Hepatocyte (in vitro differentiated cells): ENCODE data around the gene IFNL1. TPM values are rescaled to one million over a fixed set of nuclear protein-coding genes. Genes with fewer than 3 reads are reported as not detected.
"Not testable (repeated sequence)": the region's sequence is repeated elsewhere in the genome, so short reads cannot be mapped to it uniquely, and the experiment has no call there.

Experiments used
- DNase-seq: peaks from one replicate; pipeline ENCODE4 v3.0.0-alpha.2; 2016; ENCODE audit warnings: low spot score
- H2AFZ ChIP-seq: fragments of 200-600 bp; sonication (generic); 2 replicates; pipeline ENCODE4 v1.6.0; 2016; ENCODE audit warnings: antibody characterized with exemption, mild to moderate bottlenecking
- H3K27ac ChIP-seq: fragments of 200-600 bp; sonication (generic); 2 replicates; pipeline ENCODE4 v1.5.1; 2016; ENCODE audit warnings: mild to moderate bottlenecking
- H3K27me3 ChIP-seq: fragments of 200-600 bp; sonication (generic); 2 replicates; pipeline ENCODE4 v1.6.1; 2016
- H3K36me3 ChIP-seq: fragments of 200-600 bp; sonication (generic); replicated peaks from 2 replicates; pipeline ENCODE4 v1.5.1; 2016; ENCODE audit warnings: low read depth; ENCODE audit not compliant: insufficient read depth
- H3K4me1 ChIP-seq: fragments of 200-600 bp; sonication (generic); 2 replicates; pipeline ENCODE4 v1.5.1; 2016; ENCODE audit warnings: mild to moderate bottlenecking, moderate library complexity; ENCODE audit not compliant: insufficient read depth
- H3K4me2 ChIP-seq: fragments of 200-600 bp; sonication (generic); 2 replicates; pipeline ENCODE4 v1.6.0; 2016
- H3K4me3 ChIP-seq: fragments of 200-600 bp; sonication (generic); 2 replicates; pipeline ENCODE4 v1.5.1; 2016; ENCODE audit warnings: mild to moderate bottlenecking
- H3K79me2 ChIP-seq: fragments of 200-600 bp; sonication (generic); 2 replicates; pipeline ENCODE4 v1.6.0; 2017; ENCODE audit warnings: mild to moderate bottlenecking
- H3K9me2 ChIP-seq: fragments of 200-600 bp; sonication (generic); replicated peaks from 2 replicates; pipeline ENCODE4 v1.6.0; 2017; ENCODE audit warnings: mild to moderate bottlenecking; ENCODE audit not compliant: insufficient read depth
- H3K9me3 ChIP-seq: fragments of 200-600 bp; sonication (generic); 2 replicates; pipeline ENCODE4 v1.5.1; 2016; ENCODE audit warnings: low read depth, mild to moderate bottlenecking
- H4K20me1 ChIP-seq: fragments of 200-600 bp; sonication (generic); 2 replicates; pipeline ENCODE4 v1.6.0; 2016; ENCODE audit warnings: mild to moderate bottlenecking; ENCODE audit not compliant: insufficient read depth, poor library complexity, severe bottlenecking
- EZH2 ChIP-seq: fragments of 200-600 bp; sonication (generic); IDR thresholded peaks from 2 replicates; pipeline ENCODE4 v1.6.1; 2016; ENCODE audit warnings: antibody characterized with exemption, mild to moderate bottlenecking, borderline replicate concordance
- EZH2phosphoT487 ChIP-seq: fragments of 200-600 bp; sonication (generic); IDR thresholded peaks from one replicate; pipeline ENCODE4 v1.6.1; 2018; ENCODE audit warnings: antibody characterized with exemption, mild to moderate bottlenecking, low read depth, moderate library complexity; ENCODE audit not compliant: unreplicated experiment, severe bottlenecking
- WGBS: methylation state at CpG from one replicate; pipeline ENCODE4 v1.1.6; 2016; ENCODE audit warnings: low lambda C conversion rate; ENCODE audit errors: missing lambda C conversion rate; 5-methylcytosine and 5-hydroxymethylcytosine counted together
- polyA plus RNA-seq: library from polyadenylated mRNA; unstranded; fragments of >200 nt; fragmentation: Nextera tagmentation; extraction: Ambion mirVana; gene quantifications from 2 replicates; pipeline ENCODE4 v1.2.1, GENCODE V29; 2016
- total RNA-seq: library from RNA; depleted of rRNA; stranded (reverse); fragments of >200 nt; gene quantifications from 2 replicates; pipeline ENCODE4 v1.2.3, GENCODE V29; 2014
- TF ChIP-seq, protein P1 (sequence below): fragments of 200-600 bp; sonication (generic); IDR thresholded peaks from 2 replicates; pipeline ENCODE4 v1.5.1; 2016; ENCODE audit warnings: antibody characterized with exemption, mild to moderate bottlenecking; ENCODE audit not compliant: poor library complexity

The IFNL1 gene
- total and polyA plus RNA-seq, 2 experiments from 2014 or later = not detected

GRCh38 chr19:39307822-39308530 lies 11.8 kb downstream of the IFNL1 start:
- Histone ChIP-seq H3K27me3 (peaks cover 13% of the 10 kb centered on the region), H3K27ac (no peak overlapping the region), H4K20me1 (no peaks in the 10 kb centered on the region), H3K4me2 (peak overlapping the region; percentile 89), H2AFZ (peak overlapping the region; percentile 62), H3K36me3 (no peaks in the 10 kb centered on the region), H3K9me2 (no peaks in the 10 kb centered on the region), H3K4me1 (peaks cover 44% of the 10 kb centered on the region), H3K79me2 (no peaks in the 10 kb centered on the region), H3K4me3 (peak overlapping the region; percentile 1), H3K9me3 (no peaks in the 10 kb centered on the region)
- DNase-seq = peak; percentile 45
- WGBS = 14% methylated on average over 72 of the region's 82 CpGs
- peak; percentile 38 for TF ChIP-seq EZH2phosphoT487
- TF ChIP-seq EZH2 = peak; percentile 73
- TF ChIP-seq, protein P1, sequence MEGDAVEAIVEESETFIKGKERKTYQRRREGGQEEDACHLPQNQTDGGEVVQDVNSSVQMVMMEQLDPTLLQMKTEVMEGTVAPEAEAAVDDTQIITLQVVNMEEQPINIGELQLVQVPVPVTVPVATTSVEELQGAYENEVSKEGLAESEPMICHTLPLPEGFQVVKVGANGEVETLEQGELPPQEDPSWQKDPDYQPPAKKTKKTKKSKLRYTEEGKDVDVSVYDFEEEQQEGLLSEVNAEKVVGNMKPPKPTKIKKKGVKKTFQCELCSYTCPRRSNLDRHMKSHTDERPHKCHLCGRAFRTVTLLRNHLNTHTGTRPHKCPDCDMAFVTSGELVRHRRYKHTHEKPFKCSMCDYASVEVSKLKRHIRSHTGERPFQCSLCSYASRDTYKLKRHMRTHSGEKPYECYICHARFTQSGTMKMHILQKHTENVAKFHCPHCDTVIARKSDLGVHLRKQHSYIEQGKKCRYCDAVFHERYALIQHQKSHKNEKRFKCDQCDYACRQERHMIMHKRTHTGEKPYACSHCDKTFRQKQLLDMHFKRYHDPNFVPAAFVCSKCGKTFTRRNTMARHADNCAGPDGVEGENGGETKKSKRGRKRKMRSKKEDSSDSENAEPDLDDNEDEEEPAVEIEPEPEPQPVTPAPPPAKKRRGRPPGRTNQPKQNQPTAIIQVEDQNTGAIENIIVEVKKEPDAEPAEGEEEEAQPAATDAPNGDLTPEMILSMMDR = peak; percentile 15

GRCh38 chr19:39308531-39309304 lies 12.5 kb downstream of the IFNL1 start:
- 68% methylated on average over 12 of the region's 18 CpGs for WGBS
- Histone ChIP-seq H3K9me2 (no peaks in the 10 kb centered on the region), H3K4me2 (peak overlapping the region; percentile 89), H4K20me1 (no peaks in the 10 kb centered on the region), H3K4me3 (no peak overlapping the region), H3K27ac (no peak overlapping the region), H3K36me3 (no peaks in the 10 kb centered on the region), H2AFZ (no peak overlapping the region), H3K4me1 (peaks cover 40% of the 10 kb centered on the region), H3K9me3 (no peaks in the 10 kb centered on the region), H3K79me2 (no peaks in the 10 kb centered on the region), H3K27me3 (peaks cover 13% of the 10 kb centered on the region)
- TF ChIP-seq EZH2 = no peak
- no peak for TF ChIP-seq EZH2phosphoT487
- TF ChIP-seq, protein P1 = no peak
- DNase-seq = peak; percentile 60

GRCh38 chr19:39309305-39309670 lies 13.1 kb downstream of the IFNL1 start:
- not testable (repeated sequence) for H3K4me2 ChIP-seq, H3K9me3 ChIP-seq, H3K9me2 ChIP-seq, DNase-seq, H3K27ac ChIP-seq, H4K20me1 ChIP-seq, H2AFZ ChIP-seq, H3K4me3 ChIP-seq, H3K36me3 ChIP-seq, H3K79me2 ChIP-seq
- Histone ChIP-seq H3K4me1 (peaks cover 35% of the 10 kb centered on the region), H3K27me3 (peaks cover 13% of the 10 kb centered on the region)
- WGBS = 93% methylated on average over 7 of the region's 7 CpGs
